ENCODE results near the gene SHPK. TPM values are rescaled to one million over a fixed set of nuclear protein-coding genes. Genes with fewer than 3 reads are reported as not detected.
A peak's percentile ranks its signal among the peaks of the same experiment; 100 is the strongest.

The SHPK gene
- total RNA-seq, 1 donor from 2014 or later = 6.8 TPM

- H3K27ac ChIP-seq (ENCODE audit: low read depth, low read length) = peak overlapping the region; percentile 97
- H3K4me3 ChIP-seq (ENCODE audit: low read length in 3 of 3) = peak overlapping the region; percentile 88 to 98 (median 94)
- H3K4me1 ChIP-seq (ENCODE audit: control insufficient read depth in 3 of 3, insufficient read depth in 3 of 3, low read length in 3 of 3) = peaks cover 30 to 41% (median 35%) of the 10 kb centered on the region in 3 donors
- no peaks in the 10 kb centered on the region for H3K27me3 ChIP-seq (ENCODE audit: control insufficient read depth in 3 of 3, insufficient read depth in 3 of 3, low read length in 3 of 3)
- H3K9me3 ChIP-seq (ENCODE audit: control insufficient read depth in 3 of 3, low read length in 3 of 3) = no peaks in the 10 kb centered on the region
- peaks cover 8 to 13% (median 12%) of the 10 kb centered on the region in 3 donors for H3K36me3 ChIP-seq (ENCODE audit: control insufficient read depth in 3 of 3, insufficient read depth in 3 of 3, low read length in 3 of 3)
- peak overlapping the region; percentile 91 to 97 (median 91) for H3K9ac ChIP-seq (ENCODE audit: low read depth in 1 of 3, low read length in 3 of 3)
Measured at GRCh38 chr17:3635474-3636153, 436 bp downstream of the SHPK start.

DNA sequence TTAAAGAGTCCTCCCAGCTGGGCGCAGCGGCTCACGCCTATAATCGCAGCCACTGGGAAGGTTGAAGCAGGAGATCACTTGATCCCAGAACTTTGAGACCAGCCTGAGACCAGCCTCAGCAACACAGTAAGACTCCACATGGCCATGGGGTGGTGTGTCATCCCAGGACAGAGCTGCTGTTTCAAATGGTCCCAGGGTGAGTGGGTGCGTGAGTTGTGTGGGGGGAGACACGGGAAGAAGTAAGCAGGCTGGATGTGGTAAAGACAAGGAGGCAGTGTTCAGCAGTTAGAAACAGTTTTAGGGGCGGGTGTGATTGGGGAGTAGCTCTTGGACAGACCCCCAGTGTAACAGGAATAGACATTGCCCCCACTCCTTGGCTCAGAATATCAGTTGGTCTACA is 3.8 kb downstream of the SHPK start:
- peaks cover 20 to 26% (median 25%) of the 10 kb centered on the region in 3 donors for H3K36me3 ChIP-seq (ENCODE audit: control insufficient read depth in 3 of 3, insufficient read depth in 3 of 3, low read length in 3 of 3)
- no peaks in the 10 kb centered on the region for H3K9me3 ChIP-seq (ENCODE audit: control insufficient read depth in 3 of 3, low read length in 3 of 3)
- H3K9ac ChIP-seq (ENCODE audit: low read depth in 1 of 3, low read length in 3 of 3) = no peak overlapping the region
- peaks cover 16 to 24% (median 23%) of the 10 kb centered on the region in 3 donors for H3K4me1 ChIP-seq (ENCODE audit: control insufficient read depth in 3 of 3, insufficient read depth in 3 of 3, low read length in 3 of 3)
- no peak overlapping the region for H3K4me3 ChIP-seq (ENCODE audit: low read length in 3 of 3)
- no peak overlapping the region for H3K27ac ChIP-seq (ENCODE audit: low read depth, low read length)
- H3K27me3 ChIP-seq (ENCODE audit: control insufficient read depth in 3 of 3, insufficient read depth in 3 of 3, low read length in 3 of 3) = no peaks in the 10 kb centered on the region

- peaks cover 20 to 33% (median 25%) of the 10 kb centered on the region in 3 donors for H3K36me3 ChIP-seq (ENCODE audit: control insufficient read depth in 3 of 3, insufficient read depth in 3 of 3, low read length in 3 of 3)
- H3K9me3 ChIP-seq (ENCODE audit: control insufficient read depth in 3 of 3, low read length in 3 of 3) = no peaks in the 10 kb centered on the region
- H3K27me3 ChIP-seq (ENCODE audit: control insufficient read depth in 3 of 3, insufficient read depth in 3 of 3, low read length in 3 of 3) = no peaks in the 10 kb centered on the region
- no peak overlapping the region for H3K9ac ChIP-seq (ENCODE audit: low read depth in 1 of 3, low read length in 3 of 3)
- H3K4me1 ChIP-seq (ENCODE audit: control insufficient read depth in 3 of 3, insufficient read depth in 3 of 3, low read length in 3 of 3) = peaks cover 11 to 18% (median 15%) of the 10 kb centered on the region in 3 donors
- H3K27ac ChIP-seq (ENCODE audit: low read depth, low read length) = no peak overlapping the region
- no peak overlapping the region for H3K4me3 ChIP-seq (ENCODE audit: low read length in 3 of 3)
Measured at GRCh38 chr17:3630781-3631180, 5.3 kb downstream of the SHPK start.

DNA sequence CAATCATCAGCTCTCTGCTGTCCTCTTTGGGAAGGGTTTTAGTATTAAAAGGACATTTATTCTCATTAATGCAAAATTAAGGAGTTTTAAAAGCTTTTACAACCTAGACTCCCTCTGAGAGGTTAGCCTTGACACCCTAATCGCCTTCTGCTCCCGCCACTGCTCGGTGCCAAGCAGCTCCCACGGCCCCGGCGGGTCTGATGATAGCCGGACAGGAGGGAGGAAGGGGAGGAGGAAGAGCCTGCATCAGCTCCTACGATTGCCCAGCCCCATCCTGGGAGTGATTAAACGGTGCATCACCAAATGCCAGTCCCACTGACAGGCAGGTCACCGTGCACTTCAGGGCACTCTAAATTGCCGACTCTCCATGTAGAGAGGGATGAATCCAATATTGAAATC is 8.3 kb downstream of the SHPK start:
- no peaks in the 10 kb centered on the region for H3K27me3 ChIP-seq (ENCODE audit: control insufficient read depth in 3 of 3, insufficient read depth in 3 of 3, low read length in 3 of 3)
- peaks cover 37 to 57% (median 47%) of the 10 kb centered on the region in 3 donors for H3K36me3 ChIP-seq (ENCODE audit: control insufficient read depth in 3 of 3, insufficient read depth in 3 of 3, low read length in 3 of 3)
- no peaks in the 10 kb centered on the region for H3K9me3 ChIP-seq (ENCODE audit: control insufficient read depth in 3 of 3, low read length in 3 of 3)
- H3K9ac ChIP-seq (ENCODE audit: low read depth in 1 of 3, low read length in 3 of 3) = no peak overlapping the region
- H3K4me1 ChIP-seq (ENCODE audit: control insufficient read depth in 3 of 3, insufficient read depth in 3 of 3, low read length in 3 of 3) = peaks cover 0 to 16% (median 12%) of the 10 kb centered on the region in 3 donors
- no peak overlapping the region for H3K4me3 ChIP-seq (ENCODE audit: low read length in 3 of 3)
- no peak overlapping the region for H3K27ac ChIP-seq (ENCODE audit: low read depth, low read length)

- peaks cover 38 to 54% (median 47%) of the 10 kb centered on the region in 3 donors for H3K36me3 ChIP-seq (ENCODE audit: control insufficient read depth in 3 of 3, insufficient read depth in 3 of 3, low read length in 3 of 3)
- H3K27me3 ChIP-seq (ENCODE audit: control insufficient read depth in 3 of 3, insufficient read depth in 3 of 3, low read length in 3 of 3) = no peaks in the 10 kb centered on the region
- H3K27ac ChIP-seq (ENCODE audit: low read depth, low read length) = no peak overlapping the region
- no peaks in the 10 kb centered on the region for H3K9me3 ChIP-seq (ENCODE audit: control insufficient read depth in 3 of 3, low read length in 3 of 3)
- no peak overlapping the region for H3K9ac ChIP-seq (ENCODE audit: low read depth in 1 of 3, low read length in 3 of 3)
- peaks cover 0 to 16% (median 12%) of the 10 kb centered on the region in 3 donors for H3K4me1 ChIP-seq (ENCODE audit: control insufficient read depth in 3 of 3, insufficient read depth in 3 of 3, low read length in 3 of 3)
- H3K4me3 ChIP-seq (ENCODE audit: low read length in 3 of 3) = no peak overlapping the region
Measured at GRCh38 chr17:3626831-3627768, 8.9 kb downstream of the SHPK start.

DNA sequence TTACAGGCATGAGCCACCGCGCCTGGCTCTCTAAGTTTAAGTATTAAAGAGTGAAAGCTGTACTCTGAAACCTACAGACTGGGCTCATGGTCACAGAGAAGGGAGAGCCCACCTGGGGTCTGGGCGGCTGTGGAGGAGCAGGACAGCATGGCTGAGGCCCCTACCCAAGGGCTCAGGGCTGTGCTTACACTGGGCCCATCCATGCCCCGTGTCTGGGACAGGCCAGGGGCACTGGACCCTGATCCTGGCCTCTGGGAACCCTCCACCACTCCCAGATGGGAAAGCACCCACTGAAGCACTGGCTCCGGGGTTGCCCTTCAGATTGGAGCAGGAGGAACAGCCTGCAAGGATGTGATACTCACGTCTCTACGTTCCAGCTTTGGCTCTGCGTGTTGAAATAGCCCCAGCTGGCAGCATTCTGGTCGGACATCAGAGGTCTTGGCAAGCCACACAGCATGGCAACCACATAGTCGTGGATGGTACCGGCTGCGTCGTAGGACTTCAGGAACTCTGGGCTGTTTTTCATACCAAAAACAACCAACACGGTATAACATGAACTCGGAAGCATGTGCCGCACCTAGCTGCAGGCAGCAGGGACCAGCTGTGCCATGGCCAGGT is 13.0 kb downstream of the SHPK start:
- H3K27ac ChIP-seq (ENCODE audit: low read depth, low read length) = no peak overlapping the region
- peaks cover 0 to 11% (median 8%) of the 10 kb centered on the region in 3 donors for H3K4me1 ChIP-seq (ENCODE audit: control insufficient read depth in 3 of 3, insufficient read depth in 3 of 3, low read length in 3 of 3)
- H3K4me3 ChIP-seq (ENCODE audit: low read length in 3 of 3) = no peak overlapping the region
- H3K36me3 ChIP-seq (ENCODE audit: control insufficient read depth in 3 of 3, insufficient read depth in 3 of 3, low read length in 3 of 3) = peaks cover 40 to 65% (median 49%) of the 10 kb centered on the region in 3 donors
- H3K9me3 ChIP-seq (ENCODE audit: control insufficient read depth in 3 of 3, low read length in 3 of 3) = no peaks in the 10 kb centered on the region
- no peaks in the 10 kb centered on the region for H3K27me3 ChIP-seq (ENCODE audit: control insufficient read depth in 3 of 3, insufficient read depth in 3 of 3, low read length in 3 of 3)
- no peak overlapping the region for H3K9ac ChIP-seq (ENCODE audit: low read depth in 1 of 3, low read length in 3 of 3)

DNA sequence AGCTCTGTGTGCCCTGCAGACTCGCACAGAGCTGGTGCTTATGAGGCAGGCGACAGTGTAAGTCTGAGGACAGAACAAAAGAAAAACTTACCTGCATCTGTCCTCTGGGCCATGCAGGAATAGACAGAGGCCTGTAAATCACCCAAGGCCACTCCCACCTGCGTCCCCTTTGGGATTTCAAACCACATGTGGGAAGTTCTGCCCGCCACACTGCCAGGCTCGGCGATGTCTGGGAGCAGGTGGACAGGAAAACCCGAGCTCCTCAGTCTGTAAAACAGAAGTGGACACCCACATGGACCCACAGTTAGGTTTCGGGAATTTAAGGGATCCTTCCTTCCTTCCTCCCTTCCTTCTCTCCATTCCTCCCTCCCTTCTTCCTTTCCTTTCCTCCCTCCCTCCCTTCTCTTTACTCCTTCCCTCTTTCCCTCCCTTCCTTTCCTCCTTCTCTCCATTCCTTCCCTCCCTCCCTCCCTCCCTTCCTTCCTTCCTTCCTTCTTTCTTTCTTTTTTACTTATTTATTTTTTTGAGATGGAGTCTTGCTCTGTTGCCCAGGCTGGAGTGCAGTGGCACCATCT is 14.8 kb downstream of the SHPK start:
- Histone ChIP-seq H3K9ac (ENCODE audit: low read depth in 1 of 3, low read length in 3 of 3) (no peak overlapping the region), H3K9me3 (ENCODE audit: control insufficient read depth in 3 of 3, low read length in 3 of 3) (no peaks in the 10 kb centered on the region), H3K27me3 (ENCODE audit: control insufficient read depth in 3 of 3, insufficient read depth in 3 of 3, low read length in 3 of 3) (no peaks in the 10 kb centered on the region), H3K27ac (ENCODE audit: low read depth, low read length) (no peak overlapping the region), H3K4me1 (ENCODE audit: control insufficient read depth in 3 of 3, insufficient read depth in 3 of 3, low read length in 3 of 3) (peaks cover 0 to 11% (median 8%) of the 10 kb centered on the region in 3 donors), H3K4me3 (ENCODE audit: low read length in 3 of 3) (no peak overlapping the region), H3K36me3 (ENCODE audit: control insufficient read depth in 3 of 3, insufficient read depth in 3 of 3, low read length in 3 of 3) (peaks cover 47 to 70% (median 59%) of the 10 kb centered on the region in 3 donors)

GRCh38 chr17:3615160-3615870 is 20.7 kb downstream of the SHPK start:
- H3K4me3 ChIP-seq (ENCODE audit: low read length in 3 of 3) = no peak overlapping the region
- H3K9ac ChIP-seq (ENCODE audit: low read depth in 1 of 3, low read length in 3 of 3) = no peak overlapping the region
- peaks cover 42 to 60% (median 56%) of the 10 kb centered on the region in 3 donors for H3K36me3 ChIP-seq (ENCODE audit: control insufficient read depth in 3 of 3, insufficient read depth in 3 of 3, low read length in 3 of 3)
- no peak overlapping the region for H3K27ac ChIP-seq (ENCODE audit: low read depth, low read length)
- no peaks in the 10 kb centered on the region for H3K4me1 ChIP-seq (ENCODE audit: control insufficient read depth in 3 of 3, insufficient read depth in 3 of 3, low read length in 3 of 3)
- H3K9me3 ChIP-seq (ENCODE audit: control insufficient read depth in 3 of 3, low read length in 3 of 3) = no peaks in the 10 kb centered on the region
- no peaks in the 10 kb centered on the region for H3K27me3 ChIP-seq (ENCODE audit: control insufficient read depth in 3 of 3, insufficient read depth in 3 of 3, low read length in 3 of 3)

DNA sequence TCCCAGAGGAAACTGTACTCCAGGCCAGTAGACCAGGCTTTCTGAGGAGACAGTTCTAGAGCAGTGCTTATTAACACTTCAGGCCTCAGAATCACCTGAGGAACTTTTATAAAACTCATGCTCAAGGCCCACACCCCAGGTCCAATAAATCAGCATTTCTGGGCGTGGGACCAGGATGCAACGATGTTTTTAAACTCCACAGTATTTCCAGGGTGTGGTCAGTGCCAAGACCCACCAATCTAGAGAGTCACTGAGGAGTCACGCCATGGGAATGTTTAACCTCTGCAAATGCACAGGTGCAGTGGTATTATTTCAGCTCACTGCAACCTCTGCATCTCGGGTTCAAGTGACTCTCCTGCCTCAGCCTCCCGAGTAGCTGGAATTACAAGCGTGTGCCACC is 22.9 kb downstream of the SHPK start:
- Histone ChIP-seq H3K36me3 (ENCODE audit: control insufficient read depth in 3 of 3, insufficient read depth in 3 of 3, low read length in 3 of 3) (peaks cover 53 to 63% (median 59%) of the 10 kb centered on the region in 3 donors), H3K9ac (ENCODE audit: low read depth in 1 of 3, low read length in 3 of 3) (no peak overlapping the region), H3K4me3 (ENCODE audit: low read length in 3 of 3) (no peak overlapping the region), H3K27me3 (ENCODE audit: control insufficient read depth in 3 of 3, insufficient read depth in 3 of 3, low read length in 3 of 3) (no peaks in the 10 kb centered on the region), H3K9me3 (ENCODE audit: control insufficient read depth in 3 of 3, low read length in 3 of 3) (no peaks in the 10 kb centered on the region), H3K4me1 (ENCODE audit: control insufficient read depth in 3 of 3, insufficient read depth in 3 of 3, low read length in 3 of 3) (no peaks in the 10 kb centered on the region), H3K27ac (ENCODE audit: low read depth, low read length) (no peak overlapping the region)
